Esophagus muscularis mucosa (tissue), 4 donors: ENCODE measurements around the gene KTI12.

Experiments
- CTCF ChIP-seq, 3 experiments: fragments of 200-600 bp in 2 of 3; fragments of 450-650 bp in 1 of 3; sonication (generic) in 2 of 3; IDR thresholded peaks; one replicate each; pipeline ENCODE4 v1.5.1; 2017 to 2019; ENCODE audit warnings: antibody characterized with exemption in 3 of 3, mild to moderate bottlenecking in 2 of 3, moderate library complexity in 1 of 3
- EP300 ChIP-seq: sonication (generic); formaldehyde crosslinking; IDR thresholded peaks from one replicate; pipeline ENCODE4 v1.6.1; 2017; ENCODE audit warnings: antibody characterized with exemption
- POLR2A ChIP-seq: fragments of 450-650 bp; IDR thresholded peaks from one replicate; pipeline ENCODE4 v1.6.1; 2017; ENCODE audit warnings: antibody characterized with exemption, moderate library complexity, mild to moderate bottlenecking, low read depth
- POLR2AphosphoS5 ChIP-seq, 2 donors: sonication (generic); formaldehyde crosslinking; IDR thresholded peaks; one replicate each; pipeline ENCODE4 v1.6.1; 2017; ENCODE audit warnings: antibody characterized with exemption in 2 of 2

GRCh38 chr1:52072291-52072690 lies 38.7 kb upstream of the KTI12 start:
- TF ChIP-seq CTCF (IDR thresholded peaks at IDR 0.05) (no peak), POLR2A (no peak), POLR2AphosphoS5 (IDR thresholded peaks at IDR 0.05) (no peak), EP300 (no peak)
